Panc1 (cell line): Measurements from ENCODE around the gene COMMD1. TPM values are rescaled to one million over a fixed set of nuclear protein-coding genes. Genes with fewer than 3 reads are reported as not detected.
"Not testable (repeated sequence)": the region's sequence is repeated elsewhere in the genome, so short reads cannot be mapped to it uniquely, and the experiment has no call there.

Source experiments
- ATAC-seq: fragments of 200-7000 bp; cut with Tn5 transposase; 2 replicates; pipeline ENCODE4 v1.9.1; 2020; ENCODE audit warnings: mild to moderate bottlenecking, moderate library complexity
- BruUV-seq: library from RNA; stranded (reverse); fragments of 400-500 nt; replicated peaks from 2 replicates; lab custom pipeline; 2021; lab: Mats Ljungman, UMichigan
- CTCF ChIA-PET: fragments of 300-600 bp; sonication (Branson Sonifier 250); formaldehyde crosslinking; loops from one replicate; lab custom pipeline; 2022; ENCODE audit warnings: antibody characterized with exemption; lab: Charles Lee
- POLR2A ChIA-PET: fragments of 300-600 bp; sonication (Branson Sonifier 250); formaldehyde crosslinking; loops from one replicate; lab custom pipeline; 2022; ENCODE audit warnings: antibody characterized with exemption; lab: Charles Lee
- DNase-seq: peaks from one replicate; pipeline ENCODE4 v3.0.0-alpha.2; 2010; ENCODE audit warnings: low read depth, low spot score
- H3K27ac ChIP-seq: 2 replicates; pipeline ENCODE4 v1.5.1; 2011; ENCODE audit warnings: mild to moderate bottlenecking, low read length, inconsistent platforms
- H3K27me3 ChIP-seq: fragments of 200-500 bp; sonication (Bioruptor generic); 2 replicates; pipeline ENCODE4 v1.6.0; 2014; ENCODE audit warnings: low read length, inconsistent platforms; ENCODE audit not compliant: control insufficient read depth, insufficient read depth
- H3K36me3 ChIP-seq: fragments of 200-500 bp; sonication (Bioruptor generic); 2 replicates; pipeline ENCODE4 v1.5.1; 2014; ENCODE audit warnings: inconsistent platforms, mild to moderate bottlenecking, low read length, moderate library complexity; ENCODE audit not compliant: control insufficient read depth, insufficient read depth
- H3K4me1 ChIP-seq: 2 replicates; pipeline ENCODE4 v1.5.1; 2011; ENCODE audit warnings: inconsistent platforms, mild to moderate bottlenecking, low read length, moderate library complexity; ENCODE audit not compliant: control insufficient read depth, insufficient read depth
- H3K4me3 ChIP-seq, 2 experiments: 2 replicates each; pipeline ENCODE4 v1.5.1; 2011 to 2012; ENCODE audit warnings: low read depth in 2 of 2, low read length in 2 of 2, mild to moderate bottlenecking in 2 of 2, inconsistent platforms in 1 of 2, moderate library complexity in 1 of 2
- H3K9me3 ChIP-seq: fragments of 200-500 bp; sonication (Bioruptor generic); 2 replicates; pipeline ENCODE4 v1.5.1; 2014; ENCODE audit warnings: low read depth, mild to moderate bottlenecking, inconsistent platforms, low read length, moderate library complexity; ENCODE audit not compliant: control insufficient read depth, insufficient read depth
- CTCF ChIP-seq: fragments of 450-650 bp; IDR thresholded peaks from 2 replicates; pipeline ENCODE4 v1.5.1; 2017; ENCODE audit warnings: mild to moderate bottlenecking
- POLR2AphosphoS5 ChIP-seq: IDR thresholded peaks from 2 replicates; pipeline ENCODE4 v1.6.1; 2012; ENCODE audit warnings: mild to moderate bottlenecking, low read depth, low read length, moderate library complexity
- REST ChIP-seq, 2 experiments: IDR thresholded peaks; 2 replicates each; pipeline ENCODE4 v1.6.1; 2011 to 2012; ENCODE audit warnings: low read depth in 2 of 2, control low read depth in 1 of 2, low read length in 1 of 2, mild to moderate bottlenecking in 1 of 2, moderate library complexity in 1 of 2; ENCODE audit not compliant: insufficient read depth in 1 of 2
- SIN3A ChIP-seq: IDR thresholded peaks from 2 replicates; pipeline ENCODE4 v1.6.1; 2012; ENCODE audit warnings: low read depth, mild to moderate bottlenecking, low read length, moderate library complexity, borderline replicate concordance; ENCODE audit not compliant: insufficient read depth
- TCF7L2 ChIP-seq: IDR thresholded peaks from 2 replicates; pipeline ENCODE4 v1.6.1; 2011; ENCODE audit warnings: mild to moderate bottlenecking, low read depth, low read length, inconsistent platforms
- in situ Hi-C: cut with HindIII; loops from 2 replicates; pipeline ENCODE4 v1.10.0; 2016; ENCODE audit warnings: low sequenced_read_pairs, low pct_unique_long_range_greater_than_20kb
- intact Hi-C: fragments of 100-400 bp; cut with micrococcal nuclease; formaldehyde crosslinking; loops from one replicate; pipeline ENCODE4 v1.10.0; 2022; ENCODE audit not compliant: unreplicated experiment
- total RNA-seq: library from RNA; stranded (reverse); gene quantifications from one replicate; pipeline ENCODE4 v1.2.1, GENCODE V29; 2021; ENCODE audit not compliant: unreplicated experiment

COMMD1 gene
- total RNA-seq, 1 experiment from 2014 or later = 40.3 TPM

- Histone ChIP-seq H3K9me3 (no peaks in the 10 kb centered on the region), H3K4me3 (no peak overlapping the region), H3K27me3 (no peaks in the 10 kb centered on the region), H3K4me1 (no peaks in the 10 kb centered on the region), H3K27ac (no peak overlapping the region), H3K36me3 (peaks cover 4% of the 10 kb centered on the region)
- DNase-seq (no peak), ATAC-seq (no peak)
- in situ Hi-C loops = no loop called here
- TF ChIP-seq TCF7L2 (no peak), POLR2AphosphoS5 (no peak), SIN3A (no peak), REST (IDR thresholded peaks at IDR 0.05; ENCODE audit: insufficient read depth in 1 of 2, low read depth in 2 of 2, low read length in 1 of 2) (no peak), CTCF (no peak)
- intact Hi-C loops = no loop called here
- POLR2A ChIA-PET = no interaction called here
- CTCF ChIA-PET = no interaction called here
- BruUV-seq = no TSS peak
Measured at GRCh38 chr2:61862085-61862484, 43.4 kb upstream of the COMMD1 start.

- intact Hi-C loops, H3K9me3 ChIP-seq, ATAC-seq, CTCF ChIA-PET, BruUV-seq, H3K27me3 ChIP-seq, in situ Hi-C loops, H3K4me1 ChIP-seq, H3K4me3 ChIP-seq, DNase-seq, H3K27ac ChIP-seq: not testable (repeated sequence)
- peaks cover 29% of the 10 kb centered on the region for H3K36me3 ChIP-seq
- POLR2A ChIA-PET = interaction anchor here (0.7 to 1.2 kb wide), 2 partner anchors 11 to 16 kb away, joined by 3 to 9 read pairs; no protein-coding TSS in a partner anchor
Measured at GRCh38 chr2:61866482-61867089, 38.9 kb upstream of the COMMD1 start.

- no TSS peak for BruUV-seq
- intact Hi-C loops (no loop called here), in situ Hi-C loops (no loop called here)
- Histone ChIP-seq H3K27me3 (no peaks in the 10 kb centered on the region), H3K9me3 (no peaks in the 10 kb centered on the region), H3K4me3 (no peak overlapping the region), H3K36me3 (peaks cover 77% of the 10 kb centered on the region), H3K27ac (no peak overlapping the region), H3K4me1 (no peaks in the 10 kb centered on the region)
- ChIA-PET POLR2A (no interaction called here), CTCF (no interaction called here)
- no peak for ATAC-seq
- DNase-seq = no peak
- TF ChIP-seq POLR2AphosphoS5 (no peak), CTCF (no peak), REST (IDR thresholded peaks at IDR 0.05; ENCODE audit: insufficient read depth in 1 of 2, low read depth in 2 of 2, low read length in 1 of 2) (no peak), SIN3A (no peak)
Measured at GRCh38 chr2:61876400-61876799, 29.1 kb upstream of the COMMD1 start.
